SH-SY5Y (cell line): ENCODE results near the gene RNF217.

Experiments
- GATA2 ChIP-seq: IDR thresholded peaks from 2 replicates; pipeline ENCODE4 v1.6.1; 2011; ENCODE audit warnings: mild to moderate bottlenecking, low read depth, low read length
- GATA3 ChIP-seq: IDR thresholded peaks from 2 replicates; pipeline ENCODE4 v1.6.1; 2011; ENCODE audit warnings: low read depth, mild to moderate bottlenecking, low read length, moderate library complexity

RNF217 gene

DNA sequence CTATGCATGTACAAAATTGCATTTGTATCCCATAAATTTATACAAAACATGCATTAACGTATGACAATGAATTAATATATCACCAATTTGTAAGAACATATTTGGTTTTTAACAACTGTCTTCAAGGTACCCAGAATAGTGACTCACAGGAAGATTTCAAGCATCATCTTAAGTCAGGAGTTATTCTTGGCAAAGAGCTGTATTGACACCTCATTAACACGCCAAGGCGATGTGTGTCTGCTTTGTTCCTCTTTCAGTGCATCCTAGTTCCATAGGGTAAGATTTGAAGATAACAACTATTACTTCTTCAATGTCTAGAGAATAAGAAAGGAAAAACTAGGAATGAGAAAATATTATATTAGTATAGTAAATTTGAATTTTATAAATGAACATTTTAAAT, 155.6 kb downstream of the RNF217 start:
- TF ChIP-seq GATA3 (no peak), GATA2 (no peak)

DNA sequence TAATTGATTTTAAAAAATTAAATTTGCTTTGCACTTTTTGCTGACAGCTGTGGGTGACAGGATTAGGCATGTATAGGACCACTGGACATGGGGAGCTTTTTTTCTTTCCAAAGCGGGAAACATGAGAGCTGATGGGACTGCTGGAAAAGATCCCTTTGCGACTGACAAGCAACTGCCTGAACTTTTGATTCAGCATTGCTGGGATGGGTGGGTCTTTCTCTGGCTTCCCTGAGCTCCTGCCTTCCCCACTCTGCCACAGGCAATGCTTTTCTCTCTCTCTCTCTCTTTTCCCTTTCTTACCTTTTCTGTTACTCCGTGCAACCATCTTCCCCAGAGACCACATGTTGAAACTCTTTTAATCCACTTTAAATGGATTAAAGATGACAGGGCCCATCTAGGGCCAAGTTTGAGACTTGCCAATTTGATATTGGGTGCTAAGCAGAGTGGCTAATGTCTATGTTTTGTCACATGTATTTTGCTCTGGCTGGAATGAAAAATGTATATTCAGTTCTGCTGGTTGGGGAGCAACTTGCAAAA, 157.9 kb downstream of the RNF217 start:
- TF ChIP-seq GATA3 (no peak), GATA2 (no peak)

DNA sequence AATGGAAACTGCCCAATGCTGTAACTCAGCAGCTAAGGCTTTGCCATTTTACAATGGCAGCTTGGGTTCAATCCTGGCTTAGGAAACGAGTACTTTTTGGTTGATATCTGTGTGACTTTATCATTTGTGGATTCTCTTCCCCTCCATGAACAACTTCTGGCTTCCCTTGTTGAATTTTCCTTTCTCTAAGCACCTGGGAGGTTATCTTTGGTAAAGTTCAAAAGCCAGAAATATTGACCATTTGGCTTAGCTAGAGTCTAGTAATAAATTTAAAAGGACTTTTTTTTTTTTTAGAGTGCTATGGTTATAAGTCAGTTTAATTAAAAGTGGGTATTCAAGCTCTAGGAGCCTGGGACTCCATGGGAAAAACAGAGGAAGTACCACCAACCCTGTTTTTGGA, 159.7 kb downstream of the RNF217 start:
- TF ChIP-seq GATA3 (no peak), GATA2 (no peak)

DNA sequence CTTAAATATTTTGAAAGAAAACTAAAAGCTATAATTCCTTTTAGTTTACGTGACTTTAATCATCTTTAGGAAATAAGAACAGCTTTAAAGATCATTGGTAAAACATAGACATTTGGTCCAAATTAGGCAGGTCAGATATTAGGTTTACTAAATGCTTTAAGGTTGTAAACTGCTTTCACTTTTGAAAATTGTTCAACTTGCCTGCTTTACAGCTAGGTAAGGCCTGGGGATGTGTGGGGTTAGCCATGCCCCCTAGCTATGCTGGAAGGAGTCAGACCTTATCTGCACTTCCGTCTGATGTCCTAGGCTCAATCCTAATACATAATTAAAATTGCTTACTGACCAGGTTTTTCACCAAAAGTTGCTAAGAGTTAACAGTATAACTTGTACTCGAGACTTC, 160.8 kb downstream of the RNF217 start:
- TF ChIP-seq GATA2, result no peak

DNA sequence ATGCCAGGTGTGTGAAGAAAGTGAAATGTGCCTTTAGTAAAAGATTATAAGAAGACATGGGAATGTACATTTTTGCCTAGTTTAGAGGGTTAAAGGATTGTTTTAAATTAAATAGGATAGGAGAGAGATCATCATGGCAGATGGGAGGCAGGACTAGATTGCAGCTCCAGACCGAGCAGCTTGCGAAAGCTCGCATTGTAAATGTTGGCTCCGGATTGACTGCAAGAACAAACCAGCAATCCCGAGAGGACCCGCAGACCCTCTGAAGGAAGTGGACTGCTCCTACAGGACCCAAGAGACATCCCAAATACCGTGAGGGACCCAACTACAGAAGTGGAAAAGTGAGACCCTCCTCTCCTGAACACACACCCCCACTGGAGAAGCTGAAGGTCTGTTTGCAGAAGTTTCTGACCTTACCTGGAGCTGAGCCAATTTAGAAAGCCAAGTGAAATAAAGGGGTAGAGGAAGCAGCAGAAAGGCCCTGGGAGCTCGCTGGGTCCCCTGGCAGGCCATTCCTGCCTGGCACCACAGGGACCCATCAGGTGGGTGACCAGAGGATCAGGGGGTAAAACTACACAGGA, 161.3 kb downstream of the RNF217 start:
- TF ChIP-seq GATA2 (no peak), GATA3 (no peak)

DNA sequence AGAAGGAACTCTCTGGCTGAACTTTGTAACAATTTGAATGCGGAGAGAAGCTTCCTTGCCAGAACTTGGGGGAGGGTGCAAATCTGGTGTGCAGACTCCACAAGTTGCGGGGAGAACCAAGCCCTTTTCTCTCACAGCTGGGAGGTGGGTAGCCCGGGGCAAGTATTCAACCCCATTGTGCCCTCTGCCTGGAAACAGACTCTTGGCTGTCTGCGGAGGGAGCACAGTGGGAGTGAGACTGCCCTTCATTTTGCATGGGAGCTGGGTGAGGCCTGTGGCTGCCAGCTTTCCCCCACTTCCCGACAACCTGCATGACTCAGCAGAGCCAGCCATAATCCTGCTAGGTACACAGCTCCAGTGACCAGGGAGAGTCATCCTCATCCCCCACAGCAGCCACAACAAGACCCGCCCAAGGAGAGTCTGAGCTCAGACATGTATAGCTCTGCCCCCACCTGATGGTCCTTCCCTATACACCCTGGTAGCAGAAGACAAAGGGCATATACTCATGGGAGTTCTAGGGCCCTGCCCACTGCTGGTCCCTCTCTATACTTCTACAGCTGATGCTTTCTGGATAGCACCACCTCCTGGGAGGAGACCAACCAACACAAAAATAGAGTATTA, 161.9 kb downstream of the RNF217 start:
- TF ChIP-seq GATA2 (no peak), GATA3 (no peak)

DNA sequence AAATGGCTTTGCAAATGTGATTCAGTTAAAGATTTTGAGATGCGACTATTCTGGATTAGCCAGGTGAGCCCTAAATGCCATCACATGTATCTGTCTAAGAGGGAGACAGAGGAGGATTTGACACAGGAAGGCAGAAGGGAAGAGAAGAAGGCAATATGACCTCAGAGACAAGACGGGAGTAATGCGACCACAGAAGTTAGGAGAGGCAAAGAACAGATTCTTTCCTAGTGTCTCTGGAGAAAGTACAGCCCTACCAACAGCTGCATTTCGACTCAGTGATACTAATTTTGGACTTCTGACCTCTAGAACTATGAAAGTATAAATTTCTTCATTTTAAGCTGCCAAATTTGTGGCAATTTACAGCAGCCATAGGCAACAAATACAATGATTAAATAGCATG, 167.1 kb downstream of the RNF217 start:
- TF ChIP-seq GATA2 (no peak), GATA3 (no peak)

DNA sequence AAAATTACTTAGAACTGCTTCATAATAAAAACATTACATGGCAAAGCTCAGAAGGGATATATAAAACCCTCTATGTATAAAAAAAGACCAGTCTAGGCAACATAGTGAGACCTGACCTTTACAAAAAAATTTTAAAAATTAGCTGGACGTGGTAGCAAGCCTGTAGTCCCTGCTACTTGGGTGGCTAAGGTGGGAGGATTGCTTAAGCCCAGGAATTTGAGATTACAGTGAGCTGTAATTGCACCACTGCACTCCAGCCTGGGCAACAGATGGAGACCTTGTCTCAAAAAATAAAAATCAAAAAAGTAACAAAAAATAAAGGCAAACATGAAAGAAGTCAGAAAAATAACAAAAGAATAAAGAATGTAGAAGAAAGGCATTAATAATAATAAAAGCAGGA, 169.8 kb downstream of the RNF217 start:
- no peak for TF ChIP-seq GATA2
- TF ChIP-seq GATA3, result no peak

DNA sequence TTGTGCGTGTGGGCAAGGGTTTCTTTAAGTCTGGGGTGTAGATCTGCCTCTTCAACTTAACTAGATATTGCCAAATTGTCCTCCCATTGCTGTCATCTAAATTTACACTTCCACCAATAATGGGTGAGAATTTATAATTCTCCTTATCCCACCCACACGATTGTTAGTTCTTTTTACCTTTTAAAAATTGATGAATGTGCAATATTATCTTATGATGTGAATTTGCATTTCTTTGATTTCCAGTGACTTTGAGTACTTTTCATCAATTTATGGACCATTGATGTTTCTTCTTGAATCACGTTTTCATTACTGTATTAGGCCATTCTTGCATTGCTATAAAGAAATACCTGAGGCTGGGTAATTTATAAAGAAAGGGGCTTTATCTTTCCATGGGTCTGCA, 174.1 kb downstream of the RNF217 start:
- TF ChIP-seq GATA2, result no peak
- TF ChIP-seq GATA3, result no peak

DNA sequence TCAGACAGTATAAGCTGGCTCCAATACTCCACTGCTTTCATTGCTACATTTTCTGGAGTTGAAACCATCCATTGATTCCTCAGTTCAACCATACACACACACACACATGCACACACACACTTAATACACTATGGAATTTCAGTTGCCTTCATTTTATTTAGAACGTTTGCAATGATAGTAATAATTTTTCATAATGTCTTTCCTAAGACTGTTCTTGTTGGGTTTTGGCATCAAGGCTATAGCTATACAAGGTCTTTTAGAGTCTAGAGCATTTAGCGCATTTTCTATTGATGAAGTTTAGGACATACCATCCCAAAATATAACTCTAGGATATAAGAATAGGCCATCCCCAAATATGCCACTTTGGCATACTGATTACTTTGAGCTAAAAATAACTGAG, 175.8 kb downstream of the RNF217 start:
- TF ChIP-seq GATA2 (no peak), GATA3 (no peak)

DNA sequence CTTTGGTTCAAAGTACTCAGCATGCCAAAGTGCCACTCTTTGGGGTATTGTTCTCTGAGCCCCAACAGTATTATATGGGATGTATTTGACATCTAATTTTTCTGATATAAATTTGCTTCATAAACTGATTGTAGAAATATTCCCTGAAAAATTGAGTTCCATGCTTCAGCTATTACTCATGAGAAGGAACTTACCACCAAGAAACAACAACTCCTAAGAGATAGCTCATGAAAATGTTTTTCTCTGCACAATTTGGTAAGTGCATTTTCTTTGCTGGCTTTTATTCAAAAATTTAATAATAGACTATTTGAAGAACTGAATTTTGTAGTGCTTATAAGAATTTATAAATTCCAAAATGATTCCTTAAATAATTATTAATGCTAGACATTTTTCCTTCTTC, 178.6 kb downstream of the RNF217 start:
- TF ChIP-seq GATA3, result no peak
- no peak for TF ChIP-seq GATA2
